Measurements from ENCODE around the gene POTEF. TPM values are rescaled to one million over a fixed set of nuclear protein-coding genes. Genes with fewer than 3 reads are reported as not detected.
"Not testable (repeated sequence)": the region's sequence is repeated elsewhere in the genome, so short reads cannot be mapped to it uniquely, and the experiment has no call there.

POTEF gene
- total RNA-seq, 1 experiment from 2014 or later, result 10.5 TPM

DNA sequence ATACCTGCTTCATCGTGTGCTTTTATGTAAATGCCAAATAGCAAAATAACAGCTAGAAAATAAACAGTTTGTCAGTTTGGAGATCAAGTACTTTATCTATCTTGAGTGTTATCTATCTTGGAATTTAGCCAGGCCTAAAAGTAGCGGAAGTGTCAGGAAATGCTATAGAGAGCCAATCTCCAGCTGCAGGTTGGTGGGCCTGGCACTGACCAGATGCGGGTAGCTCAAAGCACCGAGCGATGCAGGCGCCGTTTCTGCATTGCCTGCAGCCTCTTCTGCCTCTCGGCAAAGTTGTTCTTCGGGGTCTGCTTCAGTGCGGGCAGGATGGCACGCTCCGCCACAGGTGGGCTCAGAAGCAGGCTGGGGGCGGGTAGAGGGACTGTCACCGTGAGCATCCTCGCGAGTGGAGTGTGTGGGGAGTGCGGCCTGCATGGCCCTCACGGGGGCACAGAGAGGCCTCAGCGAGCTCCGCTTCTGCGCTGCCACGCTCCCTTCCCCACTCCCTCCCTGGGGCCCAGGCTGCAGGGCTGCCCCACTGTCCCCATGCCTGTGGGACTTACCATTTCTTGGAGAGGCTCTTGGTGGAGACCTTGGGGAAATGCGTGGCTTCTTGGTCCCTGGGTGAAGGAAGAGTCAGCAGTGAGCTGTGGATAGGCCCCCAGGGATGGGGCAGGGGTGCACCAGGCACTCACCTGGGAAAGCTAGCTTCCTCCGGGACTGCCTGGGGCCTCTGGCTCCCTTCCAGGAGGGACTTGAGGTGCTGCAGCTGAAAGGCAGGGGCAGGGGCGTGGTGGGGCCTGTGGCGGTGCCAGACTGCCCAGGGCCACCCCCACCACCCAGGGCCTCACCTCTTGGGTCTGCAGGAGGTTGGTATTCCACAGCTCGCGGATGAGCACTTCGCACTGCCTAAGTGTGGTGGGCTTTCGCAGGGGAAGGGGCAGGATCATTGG, 10.6 kb upstream of the POTEF start:
- not testable (repeated sequence) for H3K18ac ChIP-seq (ENCODE audit: insufficient read length, low read depth, low read length); H3K27ac ChIP-seq (ENCODE audit: insufficient read length, low read depth, low read length); H3K4me1 Mint-ChIP-seq; H4K20me1 ChIP-seq (ENCODE audit: control insufficient read depth, insufficient read depth, insufficient read length); H3K36me3 Mint-ChIP-seq (ENCODE audit: insufficient read depth in 1 of 3, low read depth in 3 of 3); H2BK12ac ChIP-seq (ENCODE audit: insufficient read length, low read depth, low read length); H3K27me3 ChIP-seq (ENCODE audit: insufficient read depth, low read length); H3K23me2 ChIP-seq (ENCODE audit: insufficient read length, low read depth, low read length, poor library complexity, severe bottlenecking); H3K4me2 ChIP-seq (ENCODE audit: insufficient read depth, insufficient read length, low read length); H2BK20ac ChIP-seq (ENCODE audit: low read depth, low read length, poor library complexity, severe bottlenecking); H2BK15ac ChIP-seq (ENCODE audit: low read depth, low read length); H3K9me3 Mint-ChIP-seq; H4K91ac ChIP-seq (ENCODE audit: insufficient read length, low read depth, low read length); H3K9me3 ChIP-seq (ENCODE audit: control insufficient read depth, low read depth, low read length); H3K27ac Mint-ChIP-seq; H3T11ph ChIP-seq (ENCODE audit: low read length); H3K4me3 Mint-ChIP-seq; H3K4me1 ChIP-seq (ENCODE audit: insufficient read depth, low read length); H3K79me1 ChIP-seq (ENCODE audit: insufficient read depth, low read depth, low read length, poor library complexity, severe bottlenecking); H2BK5ac ChIP-seq (ENCODE audit: insufficient read length, low read length); H3K56ac ChIP-seq (ENCODE audit: insufficient read length, low read depth, low read length); H3K9ac ChIP-seq (ENCODE audit: extremely low read depth, insufficient read length, low read length); H2BK120ac ChIP-seq (ENCODE audit: low read depth, low read length, poor library complexity, severe bottlenecking); H2AFZ ChIP-seq (ENCODE audit: low read length); H3K4ac ChIP-seq (ENCODE audit: low read depth, low read length); H3K14ac ChIP-seq (ENCODE audit: insufficient read depth, low read length); H3K79me2 ChIP-seq (ENCODE audit: insufficient read depth, low read length); H2AK5ac ChIP-seq (ENCODE audit: insufficient read length, low read length); H4K8ac ChIP-seq (replicated peaks; ENCODE audit: insufficient read length, low read depth, low read length); H4K5ac ChIP-seq (ENCODE audit: insufficient read length, low read depth, low read length); H3K23ac ChIP-seq (ENCODE audit: insufficient read length, low read depth, low read length)
- peaks cover 12% of the 10 kb centered on the region for H3K27me3 Mint-ChIP-seq (ENCODE audit: low read depth)
- no CpG with 5 or more reads among the region's 30 CpGs for WGBS (ENCODE audit: extremely low coverage, insufficient read length, low lambda C conversion rate)
- peak; percentile 15 for DNase-seq

DNA sequence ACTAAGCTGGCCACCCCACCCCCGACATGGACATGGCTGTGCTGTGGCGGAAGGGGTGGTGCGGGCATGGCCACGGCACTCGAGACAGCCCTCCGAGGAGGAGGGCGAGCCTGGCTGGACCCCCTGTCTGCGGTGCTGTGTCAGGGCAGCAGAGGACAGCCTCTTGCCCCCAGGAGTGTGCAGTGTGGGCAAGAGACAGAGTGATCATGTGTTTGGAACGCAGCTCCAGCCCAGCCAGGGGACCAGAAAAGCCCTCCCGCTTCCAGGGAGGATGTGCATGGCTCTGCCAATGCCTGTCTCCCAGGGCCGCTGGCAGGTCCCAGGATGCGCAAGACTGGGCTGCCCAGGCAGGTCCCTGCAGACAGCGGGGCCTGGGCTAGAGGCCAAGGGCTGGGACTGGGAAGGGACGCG, 9.8 kb upstream of the POTEF start:
- no CpG with 5 or more reads among the region's 15 CpGs for WGBS (ENCODE audit: extremely low coverage, insufficient read length, low lambda C conversion rate)
- not testable (repeated sequence) for H2AK5ac ChIP-seq (ENCODE audit: insufficient read length, low read length); H3K79me2 ChIP-seq (ENCODE audit: insufficient read depth, low read length); H3K27me3 Mint-ChIP-seq (ENCODE audit: low read depth); H3K9me3 ChIP-seq (ENCODE audit: control insufficient read depth, low read depth, low read length); H4K91ac ChIP-seq (ENCODE audit: insufficient read length, low read depth, low read length); H4K20me1 ChIP-seq (ENCODE audit: control insufficient read depth, insufficient read depth, insufficient read length); H3K9ac ChIP-seq (ENCODE audit: extremely low read depth, insufficient read length, low read length); H3K9me3 Mint-ChIP-seq; H3K23ac ChIP-seq (ENCODE audit: insufficient read length, low read depth, low read length); H3K27ac ChIP-seq (ENCODE audit: insufficient read length, low read depth, low read length); H2BK15ac ChIP-seq (ENCODE audit: low read depth, low read length); H3K36me3 Mint-ChIP-seq (ENCODE audit: insufficient read depth in 1 of 3, low read depth in 3 of 3); H3K4me3 Mint-ChIP-seq; H3K14ac ChIP-seq (ENCODE audit: insufficient read depth, low read length); H4K8ac ChIP-seq (replicated peaks; ENCODE audit: insufficient read length, low read depth, low read length); H2BK12ac ChIP-seq (ENCODE audit: insufficient read length, low read depth, low read length); H2BK20ac ChIP-seq (ENCODE audit: low read depth, low read length, poor library complexity, severe bottlenecking); H3K4me2 ChIP-seq (ENCODE audit: insufficient read depth, insufficient read length, low read length); H3T11ph ChIP-seq (ENCODE audit: low read length); H2BK120ac ChIP-seq (ENCODE audit: low read depth, low read length, poor library complexity, severe bottlenecking); H3K27me3 ChIP-seq (ENCODE audit: insufficient read depth, low read length); H3K4ac ChIP-seq (ENCODE audit: low read depth, low read length); H3K79me1 ChIP-seq (ENCODE audit: insufficient read depth, low read depth, low read length, poor library complexity, severe bottlenecking); H3K4me1 Mint-ChIP-seq; H3K23me2 ChIP-seq (ENCODE audit: insufficient read length, low read depth, low read length, poor library complexity, severe bottlenecking); H4K5ac ChIP-seq (ENCODE audit: insufficient read length, low read depth, low read length); H2BK5ac ChIP-seq (ENCODE audit: insufficient read length, low read length); H3K18ac ChIP-seq (ENCODE audit: insufficient read length, low read depth, low read length); H3K4me1 ChIP-seq (ENCODE audit: insufficient read depth, low read length); H3K56ac ChIP-seq (ENCODE audit: insufficient read length, low read depth, low read length); H3K27ac Mint-ChIP-seq; H2AFZ ChIP-seq (ENCODE audit: low read length)
- peak; percentile 9 for DNase-seq

Measured in H9 (cell line).